ENCODE measurements around the gene NBPF1. TPM values are rescaled to one million over a fixed set of nuclear protein-coding genes. Genes with fewer than 3 reads are reported as not detected.
"Not testable (repeated sequence)": the region's sequence is repeated elsewhere in the genome, so short reads cannot be mapped to it uniquely, and the experiment has no call there.

Gene NBPF1
- total RNA-seq, 1 donor from 2014 or later = 173 TPM

GRCh38 chr1:16605532-16606505 is 7.5 kb downstream of the NBPF1 start:
- DNase-seq = peak; percentile 55

DNA sequence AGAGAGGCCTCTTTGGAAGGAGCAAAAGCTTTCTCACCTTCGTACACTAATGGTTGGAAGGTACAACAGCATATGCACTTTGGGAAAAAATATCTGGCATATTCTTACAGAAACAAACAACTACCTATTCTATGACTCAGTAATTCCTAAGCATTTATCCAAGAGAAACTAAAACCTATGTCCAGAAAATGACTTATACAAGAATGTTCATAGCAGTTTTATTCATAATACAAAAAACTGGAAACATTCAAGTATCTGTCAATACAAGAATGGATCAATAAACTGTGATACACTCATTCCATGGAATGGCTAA is 8.2 kb downstream of the NBPF1 start:
- no peak for DNase-seq

GRCh38 chr1:16604514-16605212 is 8.7 kb downstream of the NBPF1 start:
- DNase-seq = not testable (repeated sequence)

DNA sequence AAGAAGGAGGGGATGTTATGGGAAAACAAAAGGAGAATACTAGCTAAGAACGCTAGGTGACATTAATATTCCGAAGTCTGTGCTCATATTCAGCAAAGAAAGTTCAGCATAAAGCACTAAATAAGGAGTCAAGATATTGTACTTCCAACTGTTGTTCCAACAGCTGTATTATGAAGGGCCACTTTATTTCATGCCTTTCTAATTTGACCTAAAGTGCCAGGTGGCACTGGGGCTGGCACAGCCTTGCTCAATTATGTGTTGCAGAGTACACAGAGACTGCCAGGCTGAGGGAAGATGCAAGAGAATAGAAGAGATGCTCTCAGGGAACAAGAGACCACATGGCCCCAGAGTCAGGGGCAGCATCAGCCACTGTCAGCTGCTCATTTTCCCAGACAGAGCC is 9.7 kb downstream of the NBPF1 start:
- not testable (repeated sequence) for DNase-seq

GRCh38 chr1:16602336-16603011 is 10.9 kb downstream of the NBPF1 start:
- not testable (repeated sequence) for DNase-seq

- not testable (repeated sequence) for DNase-seq
Observed at GRCh38 chr1:16600855-16601786, 12.2 kb downstream of the NBPF1 start.

GRCh38 chr1:16599326-16599725 is 14.0 kb downstream of the NBPF1 start:
- not testable (repeated sequence) for DNase-seq

- DNase-seq = not testable (repeated sequence)
Observed at GRCh38 chr1:16595216-16595615, 18.1 kb downstream of the NBPF1 start.

GRCh38 chr1:16591845-16592244 is 21.5 kb downstream of the NBPF1 start:
- DNase-seq = not testable (repeated sequence)

DNA sequence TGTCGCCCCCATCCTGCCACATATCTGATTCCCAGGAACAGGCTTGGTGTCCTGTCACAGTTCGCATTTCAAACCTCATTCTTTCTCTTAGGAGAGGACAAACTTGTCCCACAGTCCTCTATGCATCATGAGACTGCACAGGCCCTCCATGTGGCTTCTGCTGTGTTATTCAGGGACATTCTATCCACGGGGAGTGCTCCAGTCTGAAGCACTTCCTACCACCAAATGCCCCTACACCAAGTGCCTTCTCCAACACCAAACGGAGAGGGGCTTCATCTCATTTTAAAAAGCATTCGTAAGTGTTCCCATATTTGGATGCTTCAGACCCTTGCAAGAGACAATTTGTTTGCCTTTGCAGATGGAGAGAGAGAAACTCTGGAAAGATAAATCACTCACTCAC is 25.3 kb downstream of the NBPF1 start:
- peak; percentile 55 for DNase-seq

GRCh38 chr1:16587639-16588038 is 25.7 kb downstream of the NBPF1 start:
- DNase-seq = peak; percentile 39

- not testable (repeated sequence) for DNase-seq
Observed at GRCh38 chr1:16565324-16565723, 48.0 kb downstream of the NBPF1 start.

DNA sequence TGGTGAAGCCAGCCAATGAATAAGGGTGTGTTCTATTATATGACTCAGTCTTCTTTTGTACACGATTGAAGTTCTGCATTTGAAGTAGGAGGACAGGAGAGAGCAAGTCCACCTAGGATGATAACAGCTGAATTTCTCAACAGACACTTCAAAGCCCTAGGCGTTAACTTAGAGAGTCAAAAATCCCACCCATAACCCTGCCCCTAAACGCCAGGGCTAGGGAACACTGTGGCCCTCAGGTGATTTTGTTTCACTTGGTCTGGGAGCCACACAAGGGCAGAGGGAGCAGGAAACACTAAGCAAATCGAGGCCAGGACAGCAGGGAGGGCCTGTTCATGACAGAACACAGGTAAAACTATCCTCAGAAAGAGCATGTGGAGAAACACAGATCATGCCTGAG is 52.3 kb downstream of the NBPF1 start:
- not testable (repeated sequence) for DNase-seq

GRCh38 chr1:16560498-16560897 is 52.9 kb downstream of the NBPF1 start:
- DNase-seq = not testable (repeated sequence)

- DNase-seq = not testable (repeated sequence)
Observed at GRCh38 chr1:16559688-16560087, 53.7 kb downstream of the NBPF1 start.

DNA sequence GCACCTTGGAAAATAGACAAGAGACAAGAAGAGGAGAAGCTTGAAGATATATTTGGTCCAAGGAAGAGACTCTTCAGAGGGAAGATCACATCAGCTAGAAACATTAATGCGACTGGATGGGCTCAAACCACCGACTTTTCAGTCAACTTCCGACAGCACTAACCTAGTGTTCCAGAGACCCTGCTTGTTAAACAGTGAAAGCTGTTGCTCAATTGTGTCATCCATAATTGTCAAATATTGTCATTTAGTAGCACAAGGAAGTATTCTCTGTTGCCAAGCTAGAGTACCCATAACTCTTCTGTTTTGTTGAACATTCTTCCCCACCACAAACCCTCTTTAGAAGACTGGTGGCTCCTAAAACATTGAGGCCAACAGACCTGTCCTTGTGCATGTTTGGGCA is 56.3 kb downstream of the NBPF1 start:
- not testable (repeated sequence) for DNase-seq

DNA sequence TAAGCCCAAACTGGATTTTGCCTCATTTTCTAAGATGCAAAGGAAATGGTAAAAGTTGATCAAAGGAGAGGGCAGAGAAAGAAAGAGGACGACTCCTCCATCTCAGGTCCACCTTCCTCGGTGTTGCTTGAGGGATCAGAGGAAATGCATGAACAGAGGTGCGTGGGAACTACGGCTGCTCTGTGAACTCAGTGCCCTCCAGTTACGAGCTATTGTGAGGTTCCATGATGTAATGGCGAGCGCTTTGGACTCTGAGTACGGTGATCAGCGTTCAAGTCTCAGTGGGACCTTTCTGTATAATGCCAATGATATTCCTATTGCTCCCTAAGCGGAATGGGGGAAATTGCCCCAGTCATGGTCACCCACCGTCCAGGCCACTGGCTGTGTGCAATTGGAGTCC is 60.1 kb downstream of the NBPF1 start:
- DNase-seq = not testable (repeated sequence)

DNA sequence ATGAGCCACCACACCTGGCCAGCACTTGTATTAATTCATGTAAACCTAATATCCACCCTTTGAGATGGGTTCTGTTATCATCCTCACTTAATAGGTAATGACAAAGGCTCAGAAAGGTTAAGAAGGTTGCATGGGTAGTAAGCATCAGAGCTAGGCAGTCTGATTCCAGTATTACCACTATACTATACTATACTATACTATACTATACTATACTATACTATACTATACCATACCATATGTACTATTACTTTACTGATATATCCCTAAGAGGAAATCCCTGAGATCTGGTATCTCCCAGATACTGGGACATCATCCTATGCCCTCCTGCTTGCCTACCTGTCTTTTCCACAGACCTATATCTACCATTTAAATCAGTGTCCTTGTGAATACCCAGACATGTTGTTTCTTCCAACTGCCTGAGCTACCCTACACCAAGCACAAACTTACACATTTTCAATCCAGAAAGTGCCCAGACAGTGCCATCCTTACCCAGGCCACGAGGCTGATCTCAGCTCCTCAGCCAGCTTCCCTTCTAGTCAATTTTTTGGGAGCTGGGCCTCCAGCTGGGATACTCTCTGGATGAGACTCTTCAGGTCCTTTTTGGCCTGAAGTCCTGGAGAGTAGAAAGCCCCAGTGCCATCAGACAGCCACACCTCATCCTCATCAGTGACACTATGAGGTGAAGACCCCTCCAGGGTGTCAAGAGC is 63.0 kb downstream of the NBPF1 start:
- not testable (repeated sequence) for DNase-seq

GRCh38 chr1:16549545-16549944 is 63.8 kb downstream of the NBPF1 start:
- not testable (repeated sequence) for DNase-seq

GRCh38 chr1:16547502-16548241 is 65.7 kb downstream of the NBPF1 start:
- DNase-seq = not testable (repeated sequence)

Measured in tongue (tissue), 2 donors.